Gastroesophageal sphincter (tissue), 4 donors: Measurements from ENCODE around the gene CERCAM. TPM values are rescaled to one million over a fixed set of nuclear protein-coding genes. Genes with fewer than 3 reads are reported as not detected.
"Not testable (repeated sequence)": the region's sequence is repeated elsewhere in the genome, so short reads cannot be mapped to it uniquely, and the experiment has no call there.

Experiments used
- ATAC-seq: fragments of 150-250 bp; one replicate; pipeline ENCODE4 v1.9.1; 2016; ENCODE audit warnings: mild to moderate bottlenecking, moderate library complexity
- H3K27ac ChIP-seq, 4 donors: fragments of 200-600 bp; sonication (generic) in 3 of 4; 1 replicate in 3 of 4; 2 replicates in 1 of 4; pipeline ENCODE4 v1.5.1; 2016 to 2019
- H3K27me3 ChIP-seq: fragments of 200-600 bp; sonication (generic); one replicate; pipeline ENCODE4 v1.5.1; 2019
- H3K36me3 ChIP-seq, 2 donors: fragments of 200-600 bp; sonication (generic); one replicate each; pipeline ENCODE4 v1.5.1; 2019; ENCODE audit warnings: control low read depth in 1 of 2
- H3K4me1 ChIP-seq, 3 donors: fragments of 200-600 bp; sonication (generic); 1 replicate in 2 of 3; 2 replicates in 1 of 3; pipeline ENCODE4 v1.5.1; 2016 to 2019; ENCODE audit warnings: control low read depth in 2 of 3
- H3K4me3 ChIP-seq, 2 donors: fragments of 200-600 bp; sonication (generic); one replicate each; pipeline ENCODE4 v1.5.1; 2019; ENCODE audit warnings: mild to moderate bottlenecking in 1 of 2, moderate library complexity in 1 of 2
- H3K9me3 ChIP-seq, 3 donors: fragments of 200-600 bp; sonication (generic); one replicate each; pipeline ENCODE4 v1.5.1; 2017 to 2019; ENCODE audit warnings: control low read depth in 2 of 3
- EP300 ChIP-seq: sonication (generic); formaldehyde crosslinking; IDR thresholded peaks from one replicate; pipeline ENCODE4 v1.6.1; 2017; ENCODE audit warnings: antibody characterized with exemption, mild to moderate bottlenecking
- POLR2A ChIP-seq, 2 donors: fragments of 450-650 bp; IDR thresholded peaks; one replicate each; pipeline ENCODE4 v1.6.1; 2017; ENCODE audit warnings: antibody characterized with exemption in 2 of 2, mild to moderate bottlenecking in 2 of 2, moderate library complexity in 1 of 2
- POLR2AphosphoS5 ChIP-seq: sonication (generic); formaldehyde crosslinking; IDR thresholded peaks from one replicate; pipeline ENCODE4 v1.6.1; 2017; ENCODE audit warnings: antibody characterized with exemption
- WGBS, 2 donors: methylation state at CpG; one replicate each; pipeline ENCODE4 v1.1.5; 2018; ENCODE audit warnings: low coverage in 1 of 2; 5-methylcytosine and 5-hydroxymethylcytosine counted together
- total RNA-seq, 4 donors: library from RNA; depleted of rRNA; stranded (reverse); fragments of >200 nt; gene quantifications; one replicate each; pipeline ENCODE4 v1.1.0, GENCODE V29; 2016
- TF ChIP-seq, protein P1 (sequence below), 4 experiments: fragments of 200-600 bp in 2 of 4; fragments of 450-650 bp in 2 of 4; sonication (generic) in 1 of 4; IDR thresholded peaks; one replicate each; pipeline ENCODE4 v1.5.1; 2017 to 2019; ENCODE audit warnings: antibody characterized with exemption in 4 of 4, mild to moderate bottlenecking in 2 of 4, moderate library complexity in 2 of 4

Gene CERCAM
- total RNA-seq, 4 donors from 2014 or later = 18.0 to 30.0 (median 28.1) TPM

DNA sequence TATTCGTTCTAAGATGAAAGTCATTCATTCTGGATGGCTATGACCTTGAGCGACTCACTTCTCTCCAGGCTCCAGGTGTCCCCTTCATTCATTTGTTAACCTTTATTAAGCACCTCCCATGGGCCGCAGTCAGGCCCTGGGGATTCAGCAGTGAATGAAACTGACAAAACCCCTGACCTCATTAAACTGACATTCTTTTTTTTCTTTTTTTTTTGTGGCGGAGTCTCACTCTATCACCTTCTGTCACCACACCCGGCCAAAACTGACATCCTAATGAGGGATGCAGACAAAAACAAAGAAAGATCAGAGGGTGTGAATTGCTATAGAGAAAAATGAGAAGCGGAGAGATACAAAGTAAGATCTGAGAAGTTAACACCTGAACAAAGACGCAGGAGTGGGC is 18.6 kb downstream of the CERCAM start:
- peaks cover 0 to 16% of the 10 kb centered on the region in 2 donors for H3K36me3 ChIP-seq
- H3K27me3 ChIP-seq = peaks cover 15% of the 10 kb centered on the region
- WGBS, 2 donors = 60% methylated on average over 6 of the region's 7 CpGs; no CpG with 5 or more reads in 1 of the 2 donors
- no peak for ATAC-seq
- H3K4me1 ChIP-seq = peaks cover 0 to 10% (median 8%) of the 10 kb centered on the region in 3 donors
- H3K27ac ChIP-seq = no peak overlapping the region
- TF ChIP-seq POLR2AphosphoS5 = no peak
- TF ChIP-seq EP300 = no peak
- no peak for TF ChIP-seq POLR2A (IDR thresholded peaks at IDR 0.05)
- TF ChIP-seq, protein P1, sequence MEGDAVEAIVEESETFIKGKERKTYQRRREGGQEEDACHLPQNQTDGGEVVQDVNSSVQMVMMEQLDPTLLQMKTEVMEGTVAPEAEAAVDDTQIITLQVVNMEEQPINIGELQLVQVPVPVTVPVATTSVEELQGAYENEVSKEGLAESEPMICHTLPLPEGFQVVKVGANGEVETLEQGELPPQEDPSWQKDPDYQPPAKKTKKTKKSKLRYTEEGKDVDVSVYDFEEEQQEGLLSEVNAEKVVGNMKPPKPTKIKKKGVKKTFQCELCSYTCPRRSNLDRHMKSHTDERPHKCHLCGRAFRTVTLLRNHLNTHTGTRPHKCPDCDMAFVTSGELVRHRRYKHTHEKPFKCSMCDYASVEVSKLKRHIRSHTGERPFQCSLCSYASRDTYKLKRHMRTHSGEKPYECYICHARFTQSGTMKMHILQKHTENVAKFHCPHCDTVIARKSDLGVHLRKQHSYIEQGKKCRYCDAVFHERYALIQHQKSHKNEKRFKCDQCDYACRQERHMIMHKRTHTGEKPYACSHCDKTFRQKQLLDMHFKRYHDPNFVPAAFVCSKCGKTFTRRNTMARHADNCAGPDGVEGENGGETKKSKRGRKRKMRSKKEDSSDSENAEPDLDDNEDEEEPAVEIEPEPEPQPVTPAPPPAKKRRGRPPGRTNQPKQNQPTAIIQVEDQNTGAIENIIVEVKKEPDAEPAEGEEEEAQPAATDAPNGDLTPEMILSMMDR (IDR thresholded peaks at IDR 0.05) = no peak
- no peaks in the 10 kb centered on the region for H3K9me3 ChIP-seq
- H3K4me3 ChIP-seq = no peak overlapping the region

DNA sequence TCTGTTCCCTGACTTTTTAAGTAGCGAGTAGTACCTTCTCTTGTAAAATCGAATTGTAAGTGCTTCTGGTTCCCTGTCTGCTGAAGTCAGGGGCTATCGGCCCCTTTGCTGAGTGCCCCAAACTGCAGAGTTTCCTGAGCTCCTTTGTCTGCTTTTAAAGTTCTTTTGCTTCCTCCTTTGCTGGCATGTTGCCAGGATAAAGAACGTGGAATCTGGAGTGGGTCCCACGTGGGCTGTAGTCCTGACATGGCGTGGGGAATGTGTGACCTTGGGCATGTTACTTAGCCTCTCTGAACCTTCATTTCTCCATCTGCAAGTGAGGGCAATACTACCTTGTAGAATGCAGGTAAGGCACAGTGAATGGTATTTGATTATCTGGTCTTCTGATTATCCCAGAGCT is 21.5 kb downstream of the CERCAM start:
- peaks cover 0 to under 1% of the 10 kb centered on the region in 2 donors for H3K36me3 ChIP-seq
- no peak for TF ChIP-seq POLR2AphosphoS5
- TF ChIP-seq EP300 = no peak
- TF ChIP-seq, protein P1 (IDR thresholded peaks at IDR 0.05) = no peak
- no peak for TF ChIP-seq POLR2A (IDR thresholded peaks at IDR 0.05)
- 29% methylated on average over 5 of the region's 6 CpGs; no CpG with 5 or more reads in 1 of the 2 donors for WGBS, 2 donors
- H3K4me1 ChIP-seq = peaks cover 0 to 10% (median 8%) of the 10 kb centered on the region in 3 donors
- ATAC-seq = no peak
- no peak overlapping the region for H3K27ac ChIP-seq
- no peak overlapping the region for H3K4me3 ChIP-seq
- no peaks in the 10 kb centered on the region for H3K9me3 ChIP-seq
- peaks cover 35% of the 10 kb centered on the region for H3K27me3 ChIP-seq

DNA sequence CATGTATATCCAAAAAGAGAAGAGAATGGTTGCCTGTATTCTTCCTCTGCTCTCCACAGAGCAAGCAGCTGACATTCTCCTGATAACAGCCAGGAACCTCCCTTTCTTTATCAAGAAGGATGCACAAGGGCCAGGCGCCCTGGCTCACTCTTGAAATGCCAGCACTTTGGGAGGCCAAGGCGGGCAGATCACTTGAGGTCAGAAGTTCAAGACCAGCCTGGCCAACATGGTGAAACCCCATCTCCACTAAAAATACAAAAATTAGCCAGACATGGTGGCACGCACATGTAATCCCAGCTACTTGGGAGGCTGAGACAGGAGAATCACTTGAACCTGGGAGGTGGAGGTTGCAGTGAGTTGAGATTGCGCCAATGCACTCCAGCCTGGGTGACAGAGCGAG is 25.8 kb downstream of the CERCAM start:
- H3K36me3 ChIP-seq = not testable (repeated sequence)

DNA sequence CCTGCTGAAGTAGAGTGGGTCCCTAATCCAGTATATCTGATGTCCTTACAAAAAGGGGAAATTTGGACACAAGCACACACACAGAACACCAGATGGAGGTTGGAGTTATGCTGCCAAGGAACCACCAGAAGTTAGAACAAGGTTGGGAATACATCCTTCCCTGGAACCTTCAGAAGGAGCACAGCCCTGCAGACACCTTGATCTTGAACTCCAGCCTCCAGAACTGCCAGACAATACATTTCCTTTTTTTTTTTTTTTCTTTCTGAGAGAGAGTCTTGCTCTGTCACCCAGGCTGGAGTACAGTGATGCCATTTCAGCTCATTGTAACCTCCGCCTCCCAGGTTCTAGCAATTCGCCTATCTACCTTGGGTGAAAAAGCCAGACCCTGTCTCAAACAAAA is 28.1 kb downstream of the CERCAM start:
- no peak overlapping the region for H3K27ac ChIP-seq
- no peaks in the 10 kb centered on the region for H3K36me3 ChIP-seq
- no peak overlapping the region for H3K4me3 ChIP-seq
- no peaks in the 10 kb centered on the region for H3K4me1 ChIP-seq
- peaks cover 24% of the 10 kb centered on the region for H3K27me3 ChIP-seq
- no peaks in the 10 kb centered on the region for H3K9me3 ChIP-seq
- TF ChIP-seq EP300 (no peak), POLR2A (IDR thresholded peaks at IDR 0.05) (no peak)
- ATAC-seq = no peak
- WGBS, 2 donors = 100% methylated on average over 2 of the region's 2 CpGs; no CpG with 5 or more reads in 1 of the 2 donors

More for the DNA sequence above, 25.8 kb downstream of the CERCAM start:
- not testable (repeated sequence) for H3K9me3 ChIP-seq, H3K4me3 ChIP-seq, H3K27ac ChIP-seq, ATAC-seq, H3K4me1 ChIP-seq
- H3K27me3 ChIP-seq = peaks cover 35% of the 10 kb centered on the region
- 83 to 100% methylated on average over 1 to 3 of the region's 5 CpGs for WGBS, 2 donors

DNA sequence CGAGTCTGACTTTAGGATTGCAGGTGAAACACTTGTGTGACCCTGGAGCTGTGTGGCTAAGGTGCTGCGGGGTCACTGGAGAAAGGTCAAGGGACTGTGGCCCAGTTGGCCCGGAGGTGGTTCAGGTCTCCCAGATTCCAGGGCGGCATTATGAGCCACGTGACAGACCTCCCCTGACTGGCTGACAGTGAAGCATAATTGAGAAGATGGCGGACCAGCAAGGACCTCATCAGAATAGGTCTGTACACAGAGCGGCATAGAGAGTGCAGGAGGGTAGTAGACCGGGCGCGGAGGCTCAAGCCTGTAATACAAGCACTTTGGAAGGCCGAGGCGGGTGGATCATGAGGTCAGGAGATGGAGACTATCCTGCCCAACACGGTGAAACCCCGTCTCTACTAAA is 34.3 kb downstream of the CERCAM start:
- no peaks in the 10 kb centered on the region for H3K9me3 ChIP-seq
- H3K36me3 ChIP-seq = peaks cover 0 to 10% of the 10 kb centered on the region in 2 donors
- no peak for ATAC-seq
- TF ChIP-seq EP300 (no peak), POLR2AphosphoS5 (no peak), POLR2A (IDR thresholded peaks at IDR 0.05) (no peak)
- TF ChIP-seq, protein P1 (IDR thresholded peaks at IDR 0.05) = no peak
- H3K4me3 ChIP-seq = no peak overlapping the region
- H3K27me3 ChIP-seq = no peaks in the 10 kb centered on the region
- WGBS, 2 donors = 72 to 100% methylated on average over 2 to 9 of the region's 14 CpGs
- H3K4me1 ChIP-seq = peaks cover 0 to 23% (median 5%) of the 10 kb centered on the region in 3 donors
- no peak overlapping the region for H3K27ac ChIP-seq

DNA sequence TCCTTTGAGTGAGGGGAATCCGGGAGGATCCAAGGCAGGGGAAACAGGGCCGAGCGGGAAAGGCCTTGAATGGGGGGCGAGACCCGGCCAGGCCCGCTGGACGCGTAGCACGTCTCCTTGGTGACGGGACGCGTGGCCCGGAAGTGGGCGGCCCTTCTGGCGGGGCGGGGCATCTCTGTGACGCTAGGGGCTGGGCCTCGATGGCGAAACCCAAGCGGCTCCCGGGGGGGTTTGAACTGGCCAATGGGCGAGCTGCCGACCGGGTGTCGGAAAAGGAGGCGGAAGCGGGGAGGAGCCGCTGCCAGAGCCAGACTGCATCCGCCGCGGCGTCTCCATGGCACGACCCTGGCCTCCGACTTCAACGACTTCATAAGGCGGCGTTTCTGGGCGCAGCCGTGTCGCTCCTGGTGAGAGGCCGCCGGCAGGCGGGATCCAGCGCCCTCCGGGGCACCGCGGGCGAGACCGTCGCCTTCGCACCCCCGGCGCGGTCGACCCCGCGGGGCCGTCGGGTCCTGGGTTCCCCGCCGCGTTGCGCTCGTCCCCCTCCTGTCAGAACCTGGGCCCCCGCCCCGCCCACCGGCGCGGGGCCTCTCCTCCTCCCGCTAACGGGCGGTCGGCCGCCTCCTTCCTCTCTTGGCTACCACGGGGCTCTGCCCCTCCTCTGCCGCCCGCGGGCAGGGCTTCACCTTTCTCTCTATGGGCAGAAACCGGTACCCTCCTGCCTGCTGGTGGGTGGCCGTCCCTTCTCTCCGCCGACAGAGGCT is 35.4 kb downstream of the CERCAM start, which contains the start of gene ODF2:
TSS of gene ODF2 (plus strand) at position 158 of the 764 bp plus-strand sequence. CDS start at position 244, 86 bp downstream.
- Histone ChIP-seq H3K36me3 (peaks cover 0 to 20% of the 10 kb centered on the region in 2 donors), H3K4me1 (peaks cover 0 to 23% (median 5%) of the 10 kb centered on the region in 3 donors), H3K27me3 (no peaks in the 10 kb centered on the region), H3K9me3 (no peaks in the 10 kb centered on the region), H3K4me3 (peak within 1 kb of the TSS; percentile 56 to 74), H3K27ac (peak within 1 kb of the TSS; percentile 66 to 92 (median 88))
- TF ChIP-seq POLR2AphosphoS5 = peak; percentile 74
- TF ChIP-seq, protein P1 (IDR thresholded peaks at IDR 0.05) = peak in 1 of 4 experiments; percentile 5
- TF ChIP-seq EP300 = no peak
- peak; percentile 49 to 69 for TF ChIP-seq POLR2A (IDR thresholded peaks at IDR 0.05)
- ATAC-seq = peak; percentile 97
- WGBS, 2 donors = 0% methylated on average over 2 to 4 of the region's 82 CpGs
